Cardiac muscle cell (in vitro differentiated cells and primary cell): ENCODE data around the gene KDM2A. TPM values are rescaled to one million over a fixed set of nuclear protein-coding genes. Genes with fewer than 3 reads are reported as not detected.

Experiments
- DNase-seq, 2 donors: peaks; one replicate each; pipeline versions ENCODE4 v3.0.0 to v3.0.0-alpha.2; 2010 to 2017; ENCODE audit warnings: low read depth in 1 of 2, low spot score in 1 of 2
- H3K27ac ChIP-seq: fragments of 200-600 bp; sonication (generic); 2 replicates; pipeline ENCODE4 v1.5.1; 2016
- H3K27me3 ChIP-seq: fragments of 200-600 bp; sonication (generic); 2 replicates; pipeline ENCODE4 v1.6.0; 2016; ENCODE audit warnings: control low read depth
- H3K36me3 ChIP-seq: fragments of 200-600 bp; sonication (generic); 2 replicates; pipeline ENCODE4 v1.5.1; 2016; ENCODE audit warnings: control low read depth
- H3K4me1 ChIP-seq: fragments of 200-600 bp; sonication (generic); 2 replicates; pipeline ENCODE4 v1.8.1; 2017; ENCODE audit warnings: low read depth, mild to moderate bottlenecking, mixed run types
- H3K4me3 ChIP-seq: fragments of 200-600 bp; sonication (generic); 2 replicates; pipeline ENCODE4 v1.5.1; 2016; ENCODE audit warnings: mild to moderate bottlenecking
- H3K9me3 ChIP-seq: fragments of 200-600 bp; sonication (generic); 2 replicates; pipeline ENCODE4 v1.5.1; 2017; ENCODE audit warnings: low read depth, mild to moderate bottlenecking, control low read depth
- polyA plus RNA-seq: library from polyadenylated mRNA; unstranded; fragments of >200 nt; fragmentation: Nextera tagmentation; extraction: Ambion mirVana; gene quantifications from 2 replicates; pipeline ENCODE4 v1.2.1, GENCODE V29; 2016
- total RNA-seq: library from RNA; depleted of rRNA; stranded (reverse); fragments of >200 nt; gene quantifications from 2 replicates; pipeline ENCODE4 v1.2.3, GENCODE V29; 2016
- TF ChIP-seq, protein P1 (sequence below): IDR thresholded peaks from 2 replicates; pipeline ENCODE4 v1.5.1; 2012; ENCODE audit warnings: low read depth, mild to moderate bottlenecking, low read length

Gene KDM2A
- total and polyA plus RNA-seq, 2 experiments from 2014 or later = 17.6 to 37.8 TPM

GRCh38 chr11:67276781-67277230, 157.7 kb downstream of the KDM2A start:
- no peaks in the 10 kb centered on the region for H3K27me3 ChIP-seq
- DNase-seq = peak; percentile 23 to 52
- peaks cover 20% of the 10 kb centered on the region for H3K4me1 ChIP-seq
- H3K9me3 ChIP-seq = no peaks in the 10 kb centered on the region
- H3K4me3 ChIP-seq = no peak overlapping the region
- TF ChIP-seq, protein P1, sequence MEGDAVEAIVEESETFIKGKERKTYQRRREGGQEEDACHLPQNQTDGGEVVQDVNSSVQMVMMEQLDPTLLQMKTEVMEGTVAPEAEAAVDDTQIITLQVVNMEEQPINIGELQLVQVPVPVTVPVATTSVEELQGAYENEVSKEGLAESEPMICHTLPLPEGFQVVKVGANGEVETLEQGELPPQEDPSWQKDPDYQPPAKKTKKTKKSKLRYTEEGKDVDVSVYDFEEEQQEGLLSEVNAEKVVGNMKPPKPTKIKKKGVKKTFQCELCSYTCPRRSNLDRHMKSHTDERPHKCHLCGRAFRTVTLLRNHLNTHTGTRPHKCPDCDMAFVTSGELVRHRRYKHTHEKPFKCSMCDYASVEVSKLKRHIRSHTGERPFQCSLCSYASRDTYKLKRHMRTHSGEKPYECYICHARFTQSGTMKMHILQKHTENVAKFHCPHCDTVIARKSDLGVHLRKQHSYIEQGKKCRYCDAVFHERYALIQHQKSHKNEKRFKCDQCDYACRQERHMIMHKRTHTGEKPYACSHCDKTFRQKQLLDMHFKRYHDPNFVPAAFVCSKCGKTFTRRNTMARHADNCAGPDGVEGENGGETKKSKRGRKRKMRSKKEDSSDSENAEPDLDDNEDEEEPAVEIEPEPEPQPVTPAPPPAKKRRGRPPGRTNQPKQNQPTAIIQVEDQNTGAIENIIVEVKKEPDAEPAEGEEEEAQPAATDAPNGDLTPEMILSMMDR = peak; percentile 18
- peaks cover 12% of the 10 kb centered on the region for H3K36me3 ChIP-seq
- H3K27ac ChIP-seq = peak overlapping the region; percentile 85

DNA sequence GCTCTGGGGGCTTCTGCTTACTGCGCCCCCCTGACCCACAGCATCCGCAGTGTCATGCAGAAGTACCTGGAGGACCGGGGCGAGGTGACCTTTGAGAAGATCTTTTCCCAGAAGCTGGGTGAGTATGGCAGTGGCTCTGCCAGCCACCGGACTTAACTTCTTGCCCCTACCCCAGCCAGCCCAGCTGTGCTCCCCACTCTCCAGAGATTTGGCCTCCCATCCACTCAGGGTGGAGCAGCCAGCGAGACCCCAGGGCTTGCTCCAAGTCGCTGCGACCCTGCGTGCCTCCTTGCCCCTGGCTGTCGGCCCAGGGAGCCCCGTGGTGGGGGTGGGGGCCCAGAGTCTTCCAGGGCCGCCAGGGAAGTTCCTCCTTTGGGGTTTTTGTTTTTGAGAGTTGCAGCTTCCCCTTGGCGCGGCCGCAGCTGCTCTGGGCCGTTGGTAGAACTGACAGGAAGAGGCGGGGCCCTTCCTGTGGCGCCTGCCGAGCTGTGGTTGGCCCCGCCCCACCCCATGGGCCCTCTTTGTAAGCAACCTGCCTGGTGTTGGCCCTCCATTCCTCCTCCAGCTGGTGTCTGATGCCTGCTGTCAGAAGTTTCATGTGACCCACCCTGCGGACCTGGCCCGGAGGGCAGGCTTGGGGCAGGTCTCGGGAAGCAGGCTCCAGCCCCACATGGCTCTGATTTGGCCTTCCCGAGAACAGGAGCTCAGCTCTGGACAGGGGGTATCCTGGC, 158.3 kb downstream of the KDM2A start:
- Histone ChIP-seq H3K27me3 (no peaks in the 10 kb centered on the region), H3K27ac (peak overlapping the region; percentile 85), H3K9me3 (no peaks in the 10 kb centered on the region), H3K36me3 (peaks cover 16% of the 10 kb centered on the region), H3K4me3 (peak overlapping the region; percentile 11), H3K4me1 (peaks cover 20% of the 10 kb centered on the region)
- DNase-seq = peak; percentile 64 to 89
- TF ChIP-seq, protein P1 = no peak

DNA sequence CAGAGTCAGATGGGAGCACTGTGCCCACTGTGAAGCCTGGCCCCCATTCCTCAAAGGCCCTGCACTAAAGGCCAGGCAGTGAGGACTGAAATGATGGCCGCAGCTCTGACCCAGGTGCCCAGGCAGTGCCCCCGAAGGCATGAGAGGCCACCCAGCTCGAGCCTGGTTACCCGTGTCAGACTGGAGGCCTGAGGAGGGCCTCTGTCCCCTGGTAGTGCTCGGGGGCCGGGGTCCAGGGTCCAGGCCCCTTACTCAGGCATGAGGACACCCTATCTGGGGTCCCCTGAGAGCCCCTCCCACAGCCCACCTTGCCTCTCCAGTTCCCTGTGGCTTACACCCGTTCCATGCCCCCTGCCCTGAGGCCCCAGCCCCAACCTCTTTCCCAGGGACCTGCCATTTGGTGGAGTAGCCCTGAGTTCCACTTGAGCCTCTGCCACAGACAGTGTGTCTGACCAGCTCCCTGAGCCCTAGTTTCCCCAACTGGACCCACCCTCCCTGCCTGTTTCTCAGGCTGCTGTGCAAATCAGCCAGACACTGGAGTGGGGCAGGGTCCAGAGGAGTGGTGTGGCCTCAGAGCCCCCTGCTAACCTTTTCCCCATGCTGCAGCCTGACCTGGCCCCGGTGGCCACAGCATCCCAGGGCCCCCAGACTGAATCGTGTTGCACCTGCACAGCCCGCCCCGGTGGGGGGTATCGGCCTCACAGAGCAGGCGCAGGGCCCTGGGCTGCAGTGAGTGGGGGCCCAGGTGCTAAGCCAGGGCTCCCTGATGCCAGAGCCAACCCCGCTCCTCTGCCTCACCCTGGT, 159.3 kb downstream of the KDM2A start:
- no peak for DNase-seq
- peaks cover 23% of the 10 kb centered on the region for H3K36me3 ChIP-seq
- no peaks in the 10 kb centered on the region for H3K27me3 ChIP-seq
- H3K27ac ChIP-seq = peak overlapping the region; percentile 85
- no peak overlapping the region for H3K4me3 ChIP-seq
- TF ChIP-seq, protein P1 = no peak
- peaks cover 20% of the 10 kb centered on the region for H3K4me1 ChIP-seq
- no peaks in the 10 kb centered on the region for H3K9me3 ChIP-seq

- Histone ChIP-seq H3K36me3 (peaks cover 30% of the 10 kb centered on the region), H3K27me3 (no peaks in the 10 kb centered on the region), H3K27ac (no peak overlapping the region), H3K4me1 (peaks cover 20% of the 10 kb centered on the region), H3K4me3 (no peak overlapping the region), H3K9me3 (no peaks in the 10 kb centered on the region)
- DNase-seq = no peak
- TF ChIP-seq, protein P1 = no peak
Measured at GRCh38 chr11:67278939-67279588, 160.0 kb downstream of the KDM2A start.

- TF ChIP-seq, protein P1 = no peak
- H3K4me1 ChIP-seq = peaks cover 17% of the 10 kb centered on the region
- no peak overlapping the region for H3K4me3 ChIP-seq
- H3K9me3 ChIP-seq = no peaks in the 10 kb centered on the region
- H3K27me3 ChIP-seq = no peaks in the 10 kb centered on the region
- no peak for DNase-seq
- H3K36me3 ChIP-seq = peaks cover 34% of the 10 kb centered on the region
- H3K27ac ChIP-seq = no peak overlapping the region
Measured at GRCh38 chr11:67279589-67280340, 160.7 kb downstream of the KDM2A start.
